T47D (cell line): ENCODE results near the gene LSG1.
A peak's percentile ranks its signal among the peaks of the same experiment; 100 is the strongest.

Experiments used
- DNase-seq, 2 experiments: peaks; one replicate each; pipeline versions ENCODE4 v3.0.0 to v3.0.0-alpha.2; 2011 to 2012; ENCODE audit warnings: low read depth in 1 of 2, low spot score in 1 of 2
- JUND ChIP-seq: IDR thresholded peaks from 2 replicates; pipeline ENCODE4 v1.6.1; 2012; ENCODE audit warnings: low read depth
- in situ Hi-C: cut with HindIII; loops from 2 replicates; pipeline ENCODE4 v1.10.0; 2016; ENCODE audit warnings: low sequenced_read_pairs, low pct_unique_long_range_greater_than_20kb

Gene LSG1

DNA sequence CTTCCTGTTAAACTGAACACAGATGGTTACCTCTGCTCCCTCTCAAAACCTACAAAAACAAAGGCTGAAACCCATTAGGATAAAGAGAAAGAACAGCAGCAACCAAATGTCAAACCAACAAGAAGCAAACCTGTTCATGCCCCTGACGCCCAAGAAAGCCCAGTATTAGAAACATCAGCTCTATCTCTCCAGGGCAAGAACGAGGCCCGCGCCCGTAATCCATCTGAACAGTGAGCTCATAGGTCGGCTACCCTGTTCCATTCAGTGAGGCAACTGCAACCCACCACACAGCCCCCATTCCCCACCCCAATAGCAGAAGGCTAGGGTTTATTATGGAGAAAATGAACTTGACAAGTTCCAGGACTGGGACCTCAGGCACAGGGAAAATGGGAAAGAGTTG, 10.0 kb downstream of the LSG1 start:
- no peak for TF ChIP-seq JUND
- in situ Hi-C loops: no loop called here
- DNase-seq: no peak

DNA sequence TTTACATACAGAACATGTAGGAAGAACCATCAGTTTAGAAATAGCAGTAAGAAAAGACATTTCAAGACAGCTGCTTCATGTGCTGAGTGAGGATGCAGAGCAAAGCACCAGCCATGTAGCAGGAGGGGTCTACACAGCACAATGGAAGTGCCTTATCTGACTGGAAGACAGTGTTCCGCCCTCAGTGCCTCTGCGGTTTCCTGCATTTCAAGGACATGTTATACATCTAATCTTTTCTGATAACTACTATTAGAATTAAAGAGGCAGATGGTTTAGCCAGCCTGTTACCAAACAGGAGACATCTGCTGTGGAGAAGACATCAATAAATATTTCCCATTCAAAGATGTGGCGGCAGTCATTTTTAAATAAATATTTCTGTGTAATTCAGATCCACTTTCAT, 10.6 kb downstream of the LSG1 start:
- in situ Hi-C loops: no loop called here
- no peak for DNase-seq
- no peak for TF ChIP-seq JUND

DNA sequence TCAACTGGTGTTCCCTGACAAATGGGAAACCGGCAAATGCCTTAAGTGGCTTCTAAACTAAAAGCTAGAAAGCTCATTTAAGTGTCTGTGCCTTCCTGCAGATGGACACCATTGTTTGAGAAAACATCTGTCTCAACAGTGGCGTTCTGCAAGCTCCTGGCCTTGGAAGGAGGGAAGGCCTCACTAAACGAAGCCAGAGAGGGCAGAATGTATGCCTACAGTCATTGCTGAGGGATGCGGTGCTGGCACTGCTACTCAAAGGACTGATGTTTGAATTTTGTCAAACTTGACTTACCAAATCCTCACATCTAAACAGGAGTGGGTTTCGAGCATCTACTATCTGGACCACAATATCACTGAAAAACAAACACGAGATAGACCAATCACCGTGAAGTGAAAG, 12.2 kb downstream of the LSG1 start:
- in situ Hi-C loops: no loop called here

GRCh38 chr3:194658477-194659242, 13.3 kb downstream of the LSG1 start:
- in situ Hi-C loops: no loop called here
- no peak for DNase-seq

More for the DNA sequence above, 12.2 kb downstream of the LSG1 start:
- DNase-seq: no peak
- no peak for TF ChIP-seq JUND

DNA sequence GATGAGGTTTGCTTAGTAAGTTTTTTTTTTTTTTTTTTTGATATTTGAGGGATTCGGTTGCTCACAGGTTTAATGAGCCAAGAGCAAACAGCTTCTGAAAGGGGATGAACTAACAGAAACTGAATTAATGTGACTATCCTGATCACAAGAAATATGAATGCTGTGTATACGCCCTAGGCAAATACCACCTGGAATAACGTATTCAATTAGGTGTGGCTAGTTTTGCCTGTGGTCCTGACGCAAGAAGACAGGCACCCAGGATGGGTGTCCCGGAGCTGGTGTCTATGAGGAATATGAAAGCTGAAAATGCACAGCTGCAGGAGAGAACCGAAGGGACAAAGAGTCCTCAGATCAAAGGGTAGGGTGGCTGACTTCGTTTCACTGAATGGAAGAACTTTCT, 14.6 kb downstream of the LSG1 start:
- DNase-seq: no peak
- no peak for TF ChIP-seq JUND
- in situ Hi-C loops: no loop called here

More at GRCh38 chr3:194658477-194659242, 13.3 kb downstream of the LSG1 start:
- no peak for TF ChIP-seq JUND

DNA sequence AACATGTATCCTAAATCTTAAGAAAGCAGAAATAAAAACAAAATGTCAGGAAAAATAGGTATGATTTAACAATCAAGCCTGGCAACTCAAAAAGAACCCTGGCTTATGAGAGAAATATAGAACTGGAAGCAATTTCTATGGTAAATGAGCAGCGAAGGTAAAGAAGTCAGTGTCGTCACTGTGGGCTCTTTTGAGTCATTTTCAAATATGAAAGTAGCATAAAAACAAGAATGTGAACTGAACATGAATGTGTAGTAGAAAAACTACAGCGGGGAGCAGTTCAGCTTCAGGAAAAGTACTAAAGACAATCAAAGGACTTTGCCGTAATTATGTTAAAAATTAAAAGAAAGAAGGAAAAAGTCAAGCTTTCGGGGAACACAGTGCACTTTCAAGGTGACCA, 17.5 kb downstream of the LSG1 start:
- no peak for DNase-seq
- in situ Hi-C loops: no loop called here
- no peak for TF ChIP-seq JUND

- no peak for DNase-seq
- no peak for TF ChIP-seq JUND
- in situ Hi-C loops: no loop called here
These were observed 24.2 kb downstream of the LSG1 start for GRCh38 chr3:194647747-194648146.

- peak in 1 of 2 experiments; percentile 55 for DNase-seq
- peak; percentile 30; the same call in 1 of the 2 replicates for TF ChIP-seq JUND
- in situ Hi-C loops: no loop called here
These were observed 29.2 kb downstream of the LSG1 start for GRCh38 chr3:194642769-194643168.

GRCh38 chr3:194640829-194641228, 31.2 kb downstream of the LSG1 start:
- no peak for TF ChIP-seq JUND
- DNase-seq: no peak
- in situ Hi-C loops: no loop called here

- no peak for TF ChIP-seq JUND
- no peak for DNase-seq
- in situ Hi-C loops: no loop called here
These were observed 32.9 kb downstream of the LSG1 start for GRCh38 chr3:194638991-194639605.

DNA sequence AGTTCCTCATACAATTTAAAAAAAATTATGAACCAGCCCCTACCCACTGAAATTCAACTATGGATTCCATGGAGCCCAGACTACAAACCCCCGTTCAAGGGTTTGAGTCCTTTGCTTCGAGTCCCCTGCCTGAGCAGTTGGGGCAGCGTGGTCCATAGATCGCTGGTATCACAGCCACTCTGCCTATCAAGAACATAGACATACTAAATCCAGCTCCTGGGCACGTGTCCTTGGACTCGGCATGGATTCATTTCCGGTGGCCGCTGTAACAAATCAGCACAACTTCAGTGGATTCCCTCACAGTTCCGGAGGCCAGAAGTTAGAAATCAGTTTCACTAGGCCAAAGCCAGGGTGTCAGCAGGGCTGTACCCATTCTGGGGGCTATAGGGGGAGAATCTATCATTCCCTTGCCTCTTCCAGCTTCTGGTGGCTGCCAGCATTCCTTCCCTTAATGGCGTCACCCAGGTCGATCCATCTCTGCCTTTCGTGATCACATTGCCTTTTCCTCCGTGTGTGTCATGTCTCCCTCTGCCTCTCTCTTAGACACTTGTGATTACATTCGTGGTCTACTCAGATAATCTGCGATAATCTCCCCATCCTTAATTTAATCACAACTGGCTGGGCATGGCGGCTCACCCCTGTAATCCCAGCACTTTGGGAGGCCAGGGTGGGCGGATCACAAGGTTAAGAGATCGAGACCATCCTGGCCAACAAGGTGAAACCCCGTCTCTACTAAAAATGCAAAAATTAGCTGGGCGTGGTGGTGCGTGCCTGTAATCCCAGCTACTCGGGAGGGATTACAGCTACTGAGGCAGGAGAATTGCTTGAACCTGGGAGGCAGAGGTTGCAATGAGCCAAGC, 34.2 kb downstream of the LSG1 start:
- DNase-seq: no peak
- no peak for TF ChIP-seq JUND
- in situ Hi-C loops: no loop called here

DNA sequence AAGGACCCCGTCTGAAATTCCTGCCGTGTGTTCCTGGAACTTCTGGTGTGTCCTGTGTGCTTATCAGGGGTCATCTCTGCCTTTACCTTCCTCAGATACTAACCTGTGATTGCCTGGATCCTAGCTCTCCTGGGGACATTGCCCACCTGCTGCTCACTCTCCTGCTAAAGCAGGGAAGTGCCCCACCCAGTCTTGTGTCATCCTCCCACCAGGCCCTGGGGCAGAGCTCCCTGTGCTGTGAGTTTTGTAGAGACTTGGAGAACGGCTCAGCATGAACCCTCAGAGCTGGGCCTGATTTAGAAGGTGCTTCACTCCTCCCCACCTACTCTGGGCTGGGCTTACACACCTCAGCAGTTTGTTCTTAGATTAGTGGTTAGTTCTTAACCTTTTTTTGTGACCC, 34.9 kb downstream of the LSG1 start:
- in situ Hi-C loops: no loop called here
- no peak for TF ChIP-seq JUND
- DNase-seq: no peak
